GM12878 (cell line): Measurements from ENCODE around the gene GALC.

Source experiments
- ATF3 ChIP-seq: IDR thresholded peaks from 2 replicates; pipeline ENCODE4 v1.6.1; 2011; ENCODE audit warnings: low read depth, mild to moderate bottlenecking, low read length, moderate library complexity, borderline replicate concordance; ENCODE audit errors: extremely low read depth
- CBX3 ChIP-seq: fragments of 200-600 bp; sonication (generic); IDR thresholded peaks from 2 replicates; pipeline ENCODE4 v1.6.1; 2016; ENCODE audit warnings: low read depth, borderline replicate concordance
- CTCF ChIP-seq, 3 experiments: IDR thresholded peaks in 2 of 3; conservative IDR thresholded peaks in 1 of 3; 2 replicates each; pipeline ENCODE4 v1.5.1; 2011; ENCODE audit warnings: low read depth in 3 of 3, low read length in 3 of 3, mild to moderate bottlenecking in 3 of 3, control low read depth in 2 of 3, moderate library complexity in 2 of 3, inconsistent platforms in 1 of 3, mixed read lengths in 1 of 3; ENCODE audit not compliant: control insufficient read depth in 2 of 3, insufficient read depth in 1 of 3; ENCODE audit errors: extremely low read depth in 1 of 3
- POLR2A ChIP-seq: IDR thresholded peaks from 2 replicates; pipeline ENCODE4 v1.6.1; 2011; ENCODE audit warnings: low read depth, mild to moderate bottlenecking, low read length
- ZNF592 ChIP-seq: fragments of 450-650 bp; IDR thresholded peaks from 2 replicates; pipeline ENCODE4 v1.6.1; 2017; ENCODE audit warnings: mild to moderate bottlenecking, moderate library complexity

GRCh38 chr14:87998482-87998881, 5.5 kb upstream of the GALC start:
- TF ChIP-seq CTCF (IDR thresholded peaks at IDR 0.05 in 2 of 3, conservative IDR thresholded peaks at IDR 0.05 in 1 of 3; ENCODE audit: control insufficient read depth in 2 of 3, extremely low read depth in 1 of 3, insufficient read depth in 1 of 3, low read depth in 3 of 3, low read length in 3 of 3) = no peak
- TF ChIP-seq ZNF592 = no peak
- no peak for TF ChIP-seq ATF3
- no peak for TF ChIP-seq POLR2A
- no peak for TF ChIP-seq CBX3
